ENCODE measurements around the gene COL25A1. TPM values are rescaled to one million over a fixed set of nuclear protein-coding genes. Genes with fewer than 3 reads are reported as not detected.

Gene COL25A1
- total RNA-seq, 1 experiment from 2014 or later, result 4.2 TPM

DNA sequence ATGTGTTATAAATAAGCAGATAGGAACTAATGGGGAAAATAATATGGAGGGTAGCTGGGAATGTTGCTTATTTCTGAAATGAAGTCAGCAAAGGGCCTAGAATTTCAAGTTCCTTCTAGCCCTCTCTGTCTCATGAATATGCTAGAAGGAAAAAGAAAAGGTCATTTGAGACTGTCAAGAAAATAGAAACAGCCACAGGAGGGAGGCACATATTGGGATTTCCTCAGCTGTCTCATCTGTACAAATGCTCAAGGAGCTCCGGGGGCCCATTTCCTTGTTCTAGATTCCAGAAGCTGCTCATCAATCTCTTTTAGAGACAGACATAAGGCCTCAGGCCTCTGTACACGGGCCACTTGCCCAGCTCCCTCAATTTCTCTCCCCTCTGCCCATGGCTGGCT lies 412.0 kb downstream of the COL25A1 start:
- Mint-ChIP-seq H3K27ac (peak overlapping the region in 1 of 3 experiments; percentile 43; a peak in 1 of 7 replicates), H3K9me3 (no peaks in the 10 kb centered on the region), H3K36me3 (ENCODE audit: insufficient read depth in 1 of 3, low read depth in 3 of 3) (no peaks in the 10 kb centered on the region), H3K4me1 (peaks cover 14 to 22% of the 10 kb centered on the region in 2 experiments), H3K27me3 (ENCODE audit: low read depth) (no peaks in the 10 kb centered on the region), H3K4me3 (no peak overlapping the region)
- Histone ChIP-seq H2BK5ac (ENCODE audit: insufficient read length, low read length) (no peak overlapping the region), H3K4me1 (ENCODE audit: insufficient read depth, low read length) (peaks cover 3% of the 10 kb centered on the region; the same call in 1 of the 2 replicates), H2BK120ac (ENCODE audit: low read depth, low read length, poor library complexity, severe bottlenecking) (no peak overlapping the region), H4K20me1 (ENCODE audit: control insufficient read depth, insufficient read depth, insufficient read length) (no peaks in the 10 kb centered on the region), H2BK15ac (ENCODE audit: low read depth, low read length) (no peak overlapping the region), H3K79me1 (ENCODE audit: insufficient read depth, low read depth, low read length, poor library complexity, severe bottlenecking) (no peaks in the 10 kb centered on the region), H2BK20ac (ENCODE audit: low read depth, low read length, poor library complexity, severe bottlenecking) (no peak overlapping the region), H3K79me2 (ENCODE audit: insufficient read depth, low read length) (no peaks in the 10 kb centered on the region), H3K4me2 (ENCODE audit: insufficient read depth, insufficient read length, low read length) (no peak overlapping the region), H2AK5ac (ENCODE audit: insufficient read length, low read length) (no peak overlapping the region), H3K4ac (ENCODE audit: low read depth, low read length) (no peak overlapping the region), H2AFZ (ENCODE audit: low read length) (no peak overlapping the region), H4K5ac (ENCODE audit: insufficient read length, low read depth, low read length) (no peak overlapping the region), H3K9ac (ENCODE audit: extremely low read depth, insufficient read length, low read length) (no peak overlapping the region), H3K23me2 (ENCODE audit: insufficient read length, low read depth, low read length, poor library complexity, severe bottlenecking) (no peaks in the 10 kb centered on the region), H4K91ac (ENCODE audit: insufficient read length, low read depth, low read length) (no peak overlapping the region), H3K27me3 (ENCODE audit: insufficient read depth, low read length) (no peaks in the 10 kb centered on the region), H3K27ac (ENCODE audit: insufficient read length, low read depth, low read length) (no peak overlapping the region), H3K9me3 (ENCODE audit: control insufficient read depth, low read depth, low read length) (no peaks in the 10 kb centered on the region), H4K8ac (replicated peaks; ENCODE audit: insufficient read length, low read depth, low read length) (no peak overlapping the region), H3K18ac (ENCODE audit: insufficient read length, low read depth, low read length) (no peak overlapping the region), H2BK12ac (ENCODE audit: insufficient read length, low read depth, low read length) (no peak overlapping the region), H3K56ac (ENCODE audit: insufficient read length, low read depth, low read length) (no peak overlapping the region), H3K23ac (ENCODE audit: insufficient read length, low read depth, low read length) (no peak overlapping the region), H3K14ac (ENCODE audit: insufficient read depth, low read length) (no peak overlapping the region), H3T11ph (ENCODE audit: low read length) (no peak overlapping the region)
- no peak for DNase-seq
- WGBS (ENCODE audit: extremely low coverage, insufficient read length, low lambda C conversion rate), result no CpG with 5 or more reads among the region's 2 CpGs
- TF ChIP-seq, protein P1, sequence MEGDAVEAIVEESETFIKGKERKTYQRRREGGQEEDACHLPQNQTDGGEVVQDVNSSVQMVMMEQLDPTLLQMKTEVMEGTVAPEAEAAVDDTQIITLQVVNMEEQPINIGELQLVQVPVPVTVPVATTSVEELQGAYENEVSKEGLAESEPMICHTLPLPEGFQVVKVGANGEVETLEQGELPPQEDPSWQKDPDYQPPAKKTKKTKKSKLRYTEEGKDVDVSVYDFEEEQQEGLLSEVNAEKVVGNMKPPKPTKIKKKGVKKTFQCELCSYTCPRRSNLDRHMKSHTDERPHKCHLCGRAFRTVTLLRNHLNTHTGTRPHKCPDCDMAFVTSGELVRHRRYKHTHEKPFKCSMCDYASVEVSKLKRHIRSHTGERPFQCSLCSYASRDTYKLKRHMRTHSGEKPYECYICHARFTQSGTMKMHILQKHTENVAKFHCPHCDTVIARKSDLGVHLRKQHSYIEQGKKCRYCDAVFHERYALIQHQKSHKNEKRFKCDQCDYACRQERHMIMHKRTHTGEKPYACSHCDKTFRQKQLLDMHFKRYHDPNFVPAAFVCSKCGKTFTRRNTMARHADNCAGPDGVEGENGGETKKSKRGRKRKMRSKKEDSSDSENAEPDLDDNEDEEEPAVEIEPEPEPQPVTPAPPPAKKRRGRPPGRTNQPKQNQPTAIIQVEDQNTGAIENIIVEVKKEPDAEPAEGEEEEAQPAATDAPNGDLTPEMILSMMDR (conservative IDR thresholded peaks at IDR 0.05), result no peak
